Suprapubic skin (tissue), 4 donors: ENCODE measurements around the gene TTLL1. TPM values are rescaled to one million over a fixed set of nuclear protein-coding genes. Genes with fewer than 3 reads are reported as not detected.

Source experiments
- DNase-seq, 2 donors: peaks; one replicate each; pipeline ENCODE4 v3.0.0-alpha.2; 2019; ENCODE audit warnings: low spot score in 2 of 2
- H3K27ac ChIP-seq: fragments of 200-600 bp; sonication (generic); one replicate; pipeline ENCODE4 v1.5.1; 2019
- H3K27me3 ChIP-seq: fragments of 200-600 bp; sonication (generic); one replicate; pipeline ENCODE4 v1.5.1; 2019
- H3K36me3 ChIP-seq: fragments of 200-600 bp; sonication (generic); one replicate; pipeline ENCODE4 v1.5.1; 2019
- H3K4me1 ChIP-seq: fragments of 200-600 bp; sonication (generic); one replicate; pipeline ENCODE4 v1.5.1; 2019
- H3K4me3 ChIP-seq: fragments of 200-600 bp; sonication (generic); one replicate; pipeline ENCODE4 v1.5.1; 2019; ENCODE audit warnings: mild to moderate bottlenecking
- H3K9me3 ChIP-seq: fragments of 200-600 bp; sonication (generic); one replicate; pipeline ENCODE4 v1.5.1; 2019
- EP300 ChIP-seq: sonication (generic); formaldehyde crosslinking; IDR thresholded peaks from one replicate; pipeline ENCODE4 v1.6.1; 2017; ENCODE audit warnings: antibody characterized with exemption
- POLR2A ChIP-seq, 2 donors: fragments of 450-650 bp; IDR thresholded peaks; one replicate each; pipeline ENCODE4 v1.6.1; 2017; ENCODE audit warnings: antibody characterized with exemption in 2 of 2, mild to moderate bottlenecking in 2 of 2, moderate library complexity in 2 of 2
- POLR2AphosphoS5 ChIP-seq, 3 donors: sonication (generic); formaldehyde crosslinking; IDR thresholded peaks; one replicate each; pipeline ENCODE4 v1.6.1; 2017; ENCODE audit warnings: antibody characterized with exemption in 3 of 3
- WGBS: methylation state at CpG from one replicate; pipeline ENCODE4 v1.1.5; 2018; 5-methylcytosine and 5-hydroxymethylcytosine counted together
- total RNA-seq, 4 donors: library from RNA; depleted of rRNA; stranded (reverse); fragments of >200 nt; gene quantifications; one replicate each; pipeline ENCODE4 v1.1.0, GENCODE V29; 2016
- TF ChIP-seq, protein P1 (sequence below), 2 donors: fragments of 200-600 bp in 1 of 2; fragments of 450-650 bp in 1 of 2; sonication (generic) in 1 of 2; IDR thresholded peaks; one replicate each; pipeline ENCODE4 v1.5.1; 2016 to 2019; ENCODE audit warnings: antibody characterized with exemption in 2 of 2, mild to moderate bottlenecking in 1 of 2, moderate library complexity in 1 of 2

The TTLL1 gene
- total RNA-seq, 4 donors from 2014 or later = 4.3 to 8.7 (median 5.0) TPM

GRCh38 chr22:43116932-43117331 lies 27.7 kb upstream of the TTLL1 start:
- no peaks in the 10 kb centered on the region for H3K4me1 ChIP-seq
- 87% methylated on average over 7 of the region's 7 CpGs for WGBS
- H3K27ac ChIP-seq = no peak overlapping the region
- H3K36me3 ChIP-seq = no peaks in the 10 kb centered on the region
- H3K9me3 ChIP-seq = no peaks in the 10 kb centered on the region
- DNase-seq = no peak
- H3K4me3 ChIP-seq = no peak overlapping the region
- TF ChIP-seq POLR2AphosphoS5 (IDR thresholded peaks at IDR 0.05) (no peak), EP300 (no peak), POLR2A (IDR thresholded peaks at IDR 0.05) (no peak)
- TF ChIP-seq, protein P1, sequence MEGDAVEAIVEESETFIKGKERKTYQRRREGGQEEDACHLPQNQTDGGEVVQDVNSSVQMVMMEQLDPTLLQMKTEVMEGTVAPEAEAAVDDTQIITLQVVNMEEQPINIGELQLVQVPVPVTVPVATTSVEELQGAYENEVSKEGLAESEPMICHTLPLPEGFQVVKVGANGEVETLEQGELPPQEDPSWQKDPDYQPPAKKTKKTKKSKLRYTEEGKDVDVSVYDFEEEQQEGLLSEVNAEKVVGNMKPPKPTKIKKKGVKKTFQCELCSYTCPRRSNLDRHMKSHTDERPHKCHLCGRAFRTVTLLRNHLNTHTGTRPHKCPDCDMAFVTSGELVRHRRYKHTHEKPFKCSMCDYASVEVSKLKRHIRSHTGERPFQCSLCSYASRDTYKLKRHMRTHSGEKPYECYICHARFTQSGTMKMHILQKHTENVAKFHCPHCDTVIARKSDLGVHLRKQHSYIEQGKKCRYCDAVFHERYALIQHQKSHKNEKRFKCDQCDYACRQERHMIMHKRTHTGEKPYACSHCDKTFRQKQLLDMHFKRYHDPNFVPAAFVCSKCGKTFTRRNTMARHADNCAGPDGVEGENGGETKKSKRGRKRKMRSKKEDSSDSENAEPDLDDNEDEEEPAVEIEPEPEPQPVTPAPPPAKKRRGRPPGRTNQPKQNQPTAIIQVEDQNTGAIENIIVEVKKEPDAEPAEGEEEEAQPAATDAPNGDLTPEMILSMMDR (IDR thresholded peaks at IDR 0.05) = no peak
- peaks cover 8% of the 10 kb centered on the region for H3K27me3 ChIP-seq

- H3K27me3 ChIP-seq = peaks cover 19% of the 10 kb centered on the region
- no peak for DNase-seq
- no peaks in the 10 kb centered on the region for H3K9me3 ChIP-seq
- peaks cover 17% of the 10 kb centered on the region for H3K4me1 ChIP-seq
- H3K27ac ChIP-seq = no peak overlapping the region
- no peaks in the 10 kb centered on the region for H3K36me3 ChIP-seq
- TF ChIP-seq POLR2A (IDR thresholded peaks at IDR 0.05) (no peak), POLR2AphosphoS5 (IDR thresholded peaks at IDR 0.05) (no peak), EP300 (no peak)
- TF ChIP-seq, protein P1 (IDR thresholded peaks at IDR 0.05) = no peak
- H3K4me3 ChIP-seq = no peak overlapping the region
- WGBS = 47% methylated on average over 5 of the region's 5 CpGs
Observed at GRCh38 chr22:43114958-43115357, 25.8 kb upstream of the TTLL1 start.

GRCh38 chr22:43113526-43114251 lies 24.5 kb upstream of the TTLL1 start:
- 63% methylated on average over 13 of the region's 13 CpGs for WGBS
- DNase-seq = no peak
- TF ChIP-seq POLR2A (IDR thresholded peaks at IDR 0.05) (no peak), POLR2AphosphoS5 (IDR thresholded peaks at IDR 0.05) (no peak), EP300 (no peak)
- TF ChIP-seq, protein P1 (IDR thresholded peaks at IDR 0.05) = no peak
- Histone ChIP-seq H3K9me3 (no peaks in the 10 kb centered on the region), H3K27me3 (peaks cover 23% of the 10 kb centered on the region), H3K4me3 (no peak overlapping the region), H3K27ac (peak overlapping the region; percentile 3), H3K4me1 (peaks cover 20% of the 10 kb centered on the region), H3K36me3 (no peaks in the 10 kb centered on the region)

DNA sequence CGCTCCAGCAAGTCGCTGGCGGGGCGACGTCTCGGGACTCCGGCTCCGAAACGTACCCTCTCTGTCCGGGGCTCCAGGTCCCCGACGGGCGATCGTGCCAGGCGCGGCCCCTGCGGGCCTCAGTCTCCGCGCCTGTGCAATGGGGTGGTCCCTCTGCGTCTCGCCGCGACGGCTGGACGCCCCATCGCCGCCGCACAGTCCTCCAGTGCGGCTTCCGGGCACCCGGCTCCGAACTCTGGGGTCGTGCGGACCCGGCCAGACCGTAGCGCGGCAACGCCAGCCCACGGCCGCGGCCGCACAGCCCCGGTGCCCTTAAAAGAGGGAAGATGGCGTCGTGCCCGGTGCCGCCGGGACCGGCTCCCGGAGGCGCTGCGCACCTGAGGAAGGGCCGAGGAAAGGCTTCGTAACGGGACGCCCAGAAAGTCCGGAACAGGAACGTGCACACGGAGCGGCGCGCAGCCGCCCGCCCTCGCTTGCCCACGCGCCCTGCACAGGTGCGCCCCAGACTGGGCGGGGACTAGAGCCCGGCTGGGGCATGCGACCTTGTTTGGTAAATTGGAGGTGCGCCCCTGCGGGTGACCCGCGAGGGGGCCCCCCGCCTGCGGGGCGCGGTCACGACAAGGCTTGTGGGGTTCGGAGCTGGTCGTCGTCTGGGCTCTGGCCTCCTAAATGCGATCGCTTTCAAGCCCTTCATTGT lies 21.9 kb upstream of the TTLL1 start:
- no peak for TF ChIP-seq POLR2AphosphoS5 (IDR thresholded peaks at IDR 0.05)
- H3K27me3 ChIP-seq = peaks cover 23% of the 10 kb centered on the region
- H3K4me1 ChIP-seq = peaks cover 20% of the 10 kb centered on the region
- H3K36me3 ChIP-seq = no peaks in the 10 kb centered on the region
- H3K9me3 ChIP-seq = no peaks in the 10 kb centered on the region
- no peak for DNase-seq
- H3K27ac ChIP-seq = peak overlapping the region; percentile 46
- no CpG with 5 or more reads among the region's 86 CpGs for WGBS
- peak overlapping the region; percentile 50 for H3K4me3 ChIP-seq

- H3K4me3 ChIP-seq = peak within 1 kb of the TSS; percentile 50
- H3K27me3 ChIP-seq = peaks cover 23% of the 10 kb centered on the region
- 0% methylated on average over 6 of the region's 49 CpGs for WGBS
- H3K9me3 ChIP-seq = no peaks in the 10 kb centered on the region
- H3K27ac ChIP-seq = peak within 1 kb of the TSS; percentile 46
- H3K36me3 ChIP-seq = no peaks in the 10 kb centered on the region
- peaks cover 20% of the 10 kb centered on the region for H3K4me1 ChIP-seq
- DNase-seq = peak in 1 of 2 donors; percentile 70
- TF ChIP-seq EP300 = no peak
- TF ChIP-seq, protein P1 (IDR thresholded peaks at IDR 0.05) = no peak
- TF ChIP-seq POLR2A (IDR thresholded peaks at IDR 0.05) = no peak
- no peak for TF ChIP-seq POLR2AphosphoS5 (IDR thresholded peaks at IDR 0.05)
Observed at GRCh38 chr22:43110444-43110926, 21.3 kb upstream of the TTLL1 start, which contains the start of gene BIK. TSS of gene BIK (plus strand) at chr22:43110750. CDS start at chr22:43124023, 13,273 bp downstream.
